ENCODE measurements around the gene PPP4R3A. TPM values are rescaled to one million over a fixed set of nuclear protein-coding genes. Genes with fewer than 3 reads are reported as not detected.

PPP4R3A gene
- total RNA-seq, 1 donor from 2014 or later = 79.5 TPM

- Histone ChIP-seq H3K4me1 (ENCODE audit: insufficient read depth, low read length) (no peaks in the 10 kb centered on the region), H4K20me1 (ENCODE audit: insufficient read depth, low read length) (no peaks in the 10 kb centered on the region), H3K4me3 (ENCODE audit: insufficient read depth, low read depth, low read length) (no peak overlapping the region), H3K36me3 (ENCODE audit: insufficient read depth, low read length) (no peaks in the 10 kb centered on the region), H3K79me2 (ENCODE audit: insufficient read depth, low read length) (no peaks in the 10 kb centered on the region), H2AFZ (ENCODE audit: low read depth, low read length) (no peak overlapping the region), H3K9ac (ENCODE audit: low read length) (no peak overlapping the region), H3K9me3 (ENCODE audit: insufficient read depth, low read depth, low read length) (no peaks in the 10 kb centered on the region), H3K27ac (ENCODE audit: low read depth, low read length) (no peak overlapping the region), H3K4me2 (ENCODE audit: low read length) (no peak overlapping the region), H3K27me3 (ENCODE audit: insufficient read depth, low read length) (no peaks in the 10 kb centered on the region)
- FAIRE-seq = no peak
- H3K27ac Mint-ChIP-seq (ENCODE audit: unreplicated experiment) = no peak overlapping the region
- TF ChIP-seq EZH2 (IDR thresholded peaks at IDR 0.05; ENCODE audit: insufficient read depth, low read length) (no peak), CTCF (IDR thresholded peaks at IDR 0.05; ENCODE audit: insufficient read depth, low read depth, low read length) (no peak)
- H3K4me1 Mint-ChIP-seq (ENCODE audit: low read depth, unreplicated experiment) = no peaks in the 10 kb centered on the region
- H3K27me3 Mint-ChIP-seq (ENCODE audit: low read depth, unreplicated experiment) = peaks cover 4% of the 10 kb centered on the region
- no peak overlapping the region for H3K4me3 Mint-ChIP-seq (ENCODE audit: unreplicated experiment)
- peaks cover 5% of the 10 kb centered on the region for H3K9me3 Mint-ChIP-seq (ENCODE audit: unreplicated experiment)
- H3K36me3 Mint-ChIP-seq (ENCODE audit: low read depth, unreplicated experiment) = no peaks in the 10 kb centered on the region
- DNase-seq (ENCODE audit: low read depth) = no peak
Measured at GRCh38 chr14:91520138-91520537, 10.0 kb upstream of the PPP4R3A start.

- H3K9me3 Mint-ChIP-seq (ENCODE audit: unreplicated experiment) = peaks cover 5% of the 10 kb centered on the region
- Histone ChIP-seq H2AFZ (ENCODE audit: low read depth, low read length) (no peak overlapping the region), H3K4me3 (ENCODE audit: insufficient read depth, low read depth, low read length) (no peak overlapping the region), H3K36me3 (ENCODE audit: insufficient read depth, low read length) (no peaks in the 10 kb centered on the region), H3K4me1 (ENCODE audit: insufficient read depth, low read length) (no peaks in the 10 kb centered on the region), H4K20me1 (ENCODE audit: insufficient read depth, low read length) (no peaks in the 10 kb centered on the region), H3K4me2 (ENCODE audit: low read length) (no peak overlapping the region), H3K79me2 (ENCODE audit: insufficient read depth, low read length) (no peaks in the 10 kb centered on the region), H3K9me3 (ENCODE audit: insufficient read depth, low read depth, low read length) (no peaks in the 10 kb centered on the region), H3K9ac (ENCODE audit: low read length) (no peak overlapping the region), H3K27me3 (ENCODE audit: insufficient read depth, low read length) (no peaks in the 10 kb centered on the region), H3K27ac (ENCODE audit: low read depth, low read length) (no peak overlapping the region)
- no peaks in the 10 kb centered on the region for H3K4me1 Mint-ChIP-seq (ENCODE audit: low read depth, unreplicated experiment)
- DNase-seq (ENCODE audit: low read depth) (no peak), FAIRE-seq (no peak)
- no peaks in the 10 kb centered on the region for H3K36me3 Mint-ChIP-seq (ENCODE audit: low read depth, unreplicated experiment)
- no peak overlapping the region for H3K27ac Mint-ChIP-seq (ENCODE audit: unreplicated experiment)
- H3K4me3 Mint-ChIP-seq (ENCODE audit: unreplicated experiment) = no peak overlapping the region
- TF ChIP-seq EZH2 (IDR thresholded peaks at IDR 0.05; ENCODE audit: insufficient read depth, low read length) = no peak
- no peak for TF ChIP-seq CTCF (IDR thresholded peaks at IDR 0.05; ENCODE audit: insufficient read depth, low read depth, low read length)
- peaks cover 4% of the 10 kb centered on the region for H3K27me3 Mint-ChIP-seq (ENCODE audit: low read depth, unreplicated experiment)
Measured at GRCh38 chr14:91519239-91520036, 9.3 kb upstream of the PPP4R3A start.
